B cell (primary cell): ENCODE measurements around the gene PRICKLE2. TPM values are rescaled to one million over a fixed set of nuclear protein-coding genes. Genes with fewer than 3 reads are reported as not detected.

Source experiments
- ATAC-seq: fragments of 200-7000 bp; cut with Tn5 transposase; one replicate; pipeline ENCODE4 v1.10.0; 2021; ENCODE audit warnings: low read depth, mild to moderate bottlenecking, moderate number of reproducible peaks, moderate library complexity
- CTCF ChIA-PET: fragments of 350-600 bp; sonication (Branson Sonifier 250); formaldehyde crosslinking; loops from one replicate; lab custom pipeline; 2021; ENCODE audit warnings: antibody characterized with exemption, inconsistent platforms; lab: Charles Lee
- POLR2A ChIA-PET: fragments of 350-600 bp; sonication (Branson Sonifier 250); formaldehyde crosslinking; loops from one replicate; lab custom pipeline; 2021; ENCODE audit warnings: antibody characterized with exemption; lab: Charles Lee
- DNase-seq: peaks from one replicate; pipeline ENCODE4 v3.0.0; 2013
- H2AFZ ChIP-seq: 2 replicates; pipeline ENCODE4 v1.6.1; 2012; ENCODE audit warnings: mild to moderate bottlenecking, low read depth, low read length; ENCODE audit not compliant: insufficient read depth, poor library complexity, severe bottlenecking
- H3K27ac ChIP-seq, 2 donors: 1 replicate in 1 of 2; 2 replicates in 1 of 2; pipeline ENCODE4 v1.5.1; 2012 to 2013; ENCODE audit warnings: low read length in 2 of 2, mild to moderate bottlenecking in 2 of 2, moderate library complexity in 1 of 2
- H3K27me3 ChIP-seq, 4 experiments: fragments of 200-600 bp in 1 of 4; sonication (generic) in 1 of 4; replicated peaks in 1 of 4; 1 replicate in 2 of 4; 2 replicates in 2 of 4; pipeline versions ENCODE4 v1.6.1 to v1.7.0; 2013 to 2016; ENCODE audit warnings: low read length in 3 of 4, mild to moderate bottlenecking in 2 of 4, mixed read lengths in 1 of 4, moderate library complexity in 1 of 4; ENCODE audit not compliant: insufficient read depth in 4 of 4, control insufficient read depth in 3 of 4; ENCODE audit errors: control extremely low read depth in 1 of 4
- H3K36me3 ChIP-seq, 2 experiments: replicated peaks in 1 of 2; 1 replicate in 1 of 2; 2 replicates in 1 of 2; pipeline versions ENCODE4 v1.6.1 to v1.7.1; 2013; ENCODE audit warnings: low read length in 1 of 2; ENCODE audit not compliant: insufficient read depth in 2 of 2, control insufficient read depth in 1 of 2; ENCODE audit errors: control extremely low read depth in 1 of 2, extremely low read depth in 1 of 2
- H3K4me1 ChIP-seq, 2 donors: fragments of 200-600 bp in 1 of 2; sonication (generic) in 1 of 2; 1 replicate in 1 of 2; 2 replicates in 1 of 2; pipeline versions ENCODE4 v1.5.1 to v1.6.1; 2013 to 2017; ENCODE audit warnings: low read length in 2 of 2; ENCODE audit not compliant: control insufficient read depth in 2 of 2, insufficient read depth in 2 of 2
- H3K4me2 ChIP-seq: replicated peaks from 2 replicates; pipeline ENCODE3; 2012; ENCODE audit warnings: mild to moderate bottlenecking, low read depth, low read length; ENCODE audit not compliant: poor library complexity, severe bottlenecking
- H3K4me3 ChIP-seq, 5 experiments: fragments of 200-600 bp in 1 of 5; sonication (generic) in 1 of 5; 1 replicate in 3 of 5; 2 replicates in 2 of 5; pipeline versions ENCODE4 v1.5.1 to v1.7.0; 2011 to 2016; ENCODE audit warnings: low read length in 4 of 5, mild to moderate bottlenecking in 4 of 5, low read depth in 2 of 5, control low read depth in 1 of 5, moderate library complexity in 1 of 5; ENCODE audit not compliant: insufficient read depth in 1 of 5; ENCODE audit errors: control extremely low read depth in 1 of 5, extremely low read depth in 1 of 5
- H3K79me2 ChIP-seq: fragments of 200-600 bp; sonication (generic); one replicate; pipeline ENCODE4 v1.6.0; 2016; ENCODE audit warnings: low read length; ENCODE audit not compliant: control insufficient read depth, insufficient read depth
- H3K9ac ChIP-seq: fragments of 200-600 bp; sonication (generic); 2 replicates; pipeline ENCODE4 v1.6.1; 2017; ENCODE audit warnings: mild to moderate bottlenecking, low read length, moderate library complexity
- H3K9me3 ChIP-seq, 3 donors: one replicate each; pipeline versions ENCODE4 v1.6.1 to v1.7.1; 2013; ENCODE audit warnings: low read length in 2 of 3; ENCODE audit not compliant: control insufficient read depth in 2 of 3, insufficient read depth in 1 of 3; ENCODE audit errors: control extremely low read depth in 1 of 3
- H4K20me1 ChIP-seq: 2 replicates; pipeline ENCODE4 v1.6.0; 2012; ENCODE audit warnings: mild to moderate bottlenecking, low read length; ENCODE audit not compliant: insufficient read depth, control insufficient read depth, poor library complexity, severe bottlenecking
- H3K27ac Mint-ChIP-seq: one replicate; pipeline ENCODE4 v1.8.0; 2021; ENCODE audit warnings: mixed read lengths
- H3K27me3 Mint-ChIP-seq: one replicate; pipeline ENCODE4 v1.8.0; 2021; ENCODE audit warnings: mixed read lengths
- H3K4me1 Mint-ChIP-seq: one replicate; pipeline ENCODE4 v1.8.0; 2021; ENCODE audit warnings: mixed read lengths
- H3K4me3 Mint-ChIP-seq: one replicate; pipeline ENCODE4 v1.8.0; 2021; ENCODE audit warnings: mixed read lengths
- H3K9me3 Mint-ChIP-seq: one replicate; pipeline ENCODE4 v1.8.0; 2022; ENCODE audit warnings: mixed read lengths; ENCODE audit not compliant: insufficient read depth
- EZH2 ChIP-seq: IDR thresholded peaks from 2 replicates; pipeline ENCODE4 v1.6.1; 2012; ENCODE audit warnings: borderline replicate concordance, low read depth, mild to moderate bottlenecking, moderate library complexity, low read length; ENCODE audit not compliant: insufficient read depth, poor library complexity, severe bottlenecking
- WGBS: methylation state at CpG from one replicate; pipeline ENCODE4 v1.1.5; 2013; ENCODE audit warnings: missing lambda C conversion rate; ENCODE audit not compliant: insufficient coverage; 5-methylcytosine and 5-hydroxymethylcytosine counted together
- intact Hi-C: fragments of 100-400 bp; cut with micrococcal nuclease; formaldehyde crosslinking; loops from one replicate; pipeline ENCODE4 v1.10.0; 2022
- polyA plus RNA-seq: library from polyadenylated mRNA; depleted of rRNA; stranded (reverse); fragments of >200 nt; gene quantifications from 2 replicates; pipeline ENCODE4 v1.2.3, GENCODE V29; 2012
- total RNA-seq, 2 donors: library from RNA; stranded (reverse); fragments of 120-200 nt in 1 of 2; gene quantifications; 1 replicate in 1 of 2; 2 replicates in 1 of 2; pipeline versions ENCODE4 v1.2.3 to v1.2.4, GENCODE V29; 2013 to 2022
- TF ChIP-seq, protein P1 (sequence below): fragments of 200-600 bp; IDR thresholded peaks from one replicate; pipeline ENCODE4 v1.8.0; 2022; ENCODE audit warnings: antibody characterized with exemption, mild to moderate bottlenecking

The PRICKLE2 gene
- total and polyA plus RNA-seq, 2 donors (not counting 1 experiment from before 2014, with no cell fraction given), result 0.30 to 1.4 TPM

DNA sequence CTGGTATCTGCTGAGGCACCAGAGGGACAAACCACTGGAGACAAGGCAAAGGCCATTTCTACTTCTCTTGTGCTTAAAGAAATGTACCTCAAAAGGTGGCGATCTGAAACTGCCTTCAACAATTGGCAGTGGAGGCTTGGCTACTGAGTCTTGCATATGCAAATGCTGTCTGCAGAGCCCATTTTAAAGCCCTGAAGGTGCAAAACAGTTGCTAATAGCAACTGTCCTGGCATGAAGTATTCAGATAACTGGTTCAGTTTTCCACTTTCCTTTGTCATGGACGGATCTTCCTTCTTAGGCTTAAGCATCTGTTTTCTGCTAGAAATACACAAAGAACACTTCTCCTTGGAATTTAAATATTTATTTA lies 130.6 kb downstream of the PRICKLE2 start:
- H3K4me1 Mint-ChIP-seq, result no peaks in the 10 kb centered on the region
- H3K9ac ChIP-seq, result no peak overlapping the region
- no peaks in the 10 kb centered on the region for H3K27me3 ChIP-seq
- H3K27ac Mint-ChIP-seq, result no peak overlapping the region
- no peak overlapping the region for H3K27ac ChIP-seq
- H3K4me3 ChIP-seq, result no peak overlapping the region
- TF ChIP-seq, protein P1, sequence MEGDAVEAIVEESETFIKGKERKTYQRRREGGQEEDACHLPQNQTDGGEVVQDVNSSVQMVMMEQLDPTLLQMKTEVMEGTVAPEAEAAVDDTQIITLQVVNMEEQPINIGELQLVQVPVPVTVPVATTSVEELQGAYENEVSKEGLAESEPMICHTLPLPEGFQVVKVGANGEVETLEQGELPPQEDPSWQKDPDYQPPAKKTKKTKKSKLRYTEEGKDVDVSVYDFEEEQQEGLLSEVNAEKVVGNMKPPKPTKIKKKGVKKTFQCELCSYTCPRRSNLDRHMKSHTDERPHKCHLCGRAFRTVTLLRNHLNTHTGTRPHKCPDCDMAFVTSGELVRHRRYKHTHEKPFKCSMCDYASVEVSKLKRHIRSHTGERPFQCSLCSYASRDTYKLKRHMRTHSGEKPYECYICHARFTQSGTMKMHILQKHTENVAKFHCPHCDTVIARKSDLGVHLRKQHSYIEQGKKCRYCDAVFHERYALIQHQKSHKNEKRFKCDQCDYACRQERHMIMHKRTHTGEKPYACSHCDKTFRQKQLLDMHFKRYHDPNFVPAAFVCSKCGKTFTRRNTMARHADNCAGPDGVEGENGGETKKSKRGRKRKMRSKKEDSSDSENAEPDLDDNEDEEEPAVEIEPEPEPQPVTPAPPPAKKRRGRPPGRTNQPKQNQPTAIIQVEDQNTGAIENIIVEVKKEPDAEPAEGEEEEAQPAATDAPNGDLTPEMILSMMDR, result no peak
- no peak for TF ChIP-seq EZH2
- H3K4me1 ChIP-seq, result no peaks in the 10 kb centered on the region
- H4K20me1 ChIP-seq, result no peaks in the 10 kb centered on the region
- DNase-seq (no peak), ATAC-seq (no peak)
- H3K9me3 Mint-ChIP-seq, result no peaks in the 10 kb centered on the region
- ChIA-PET CTCF (no interaction called here), POLR2A (no interaction called here)
- no peak overlapping the region for H2AFZ ChIP-seq
- H3K27me3 Mint-ChIP-seq, result peaks cover 3% of the 10 kb centered on the region
- intact Hi-C loops, result no loop called here
- no peak overlapping the region for H3K4me3 Mint-ChIP-seq
- no peaks in the 10 kb centered on the region for H3K36me3 ChIP-seq
- no peak overlapping the region for H3K4me2 ChIP-seq
- WGBS, result 91% methylated on average over 1 of the region's 2 CpGs
- H3K9me3 ChIP-seq, result peaks cover 0 to 2% (median 0%) of the 10 kb centered on the region in 3 donors
- H3K79me2 ChIP-seq, result no peaks in the 10 kb centered on the region

DNA sequence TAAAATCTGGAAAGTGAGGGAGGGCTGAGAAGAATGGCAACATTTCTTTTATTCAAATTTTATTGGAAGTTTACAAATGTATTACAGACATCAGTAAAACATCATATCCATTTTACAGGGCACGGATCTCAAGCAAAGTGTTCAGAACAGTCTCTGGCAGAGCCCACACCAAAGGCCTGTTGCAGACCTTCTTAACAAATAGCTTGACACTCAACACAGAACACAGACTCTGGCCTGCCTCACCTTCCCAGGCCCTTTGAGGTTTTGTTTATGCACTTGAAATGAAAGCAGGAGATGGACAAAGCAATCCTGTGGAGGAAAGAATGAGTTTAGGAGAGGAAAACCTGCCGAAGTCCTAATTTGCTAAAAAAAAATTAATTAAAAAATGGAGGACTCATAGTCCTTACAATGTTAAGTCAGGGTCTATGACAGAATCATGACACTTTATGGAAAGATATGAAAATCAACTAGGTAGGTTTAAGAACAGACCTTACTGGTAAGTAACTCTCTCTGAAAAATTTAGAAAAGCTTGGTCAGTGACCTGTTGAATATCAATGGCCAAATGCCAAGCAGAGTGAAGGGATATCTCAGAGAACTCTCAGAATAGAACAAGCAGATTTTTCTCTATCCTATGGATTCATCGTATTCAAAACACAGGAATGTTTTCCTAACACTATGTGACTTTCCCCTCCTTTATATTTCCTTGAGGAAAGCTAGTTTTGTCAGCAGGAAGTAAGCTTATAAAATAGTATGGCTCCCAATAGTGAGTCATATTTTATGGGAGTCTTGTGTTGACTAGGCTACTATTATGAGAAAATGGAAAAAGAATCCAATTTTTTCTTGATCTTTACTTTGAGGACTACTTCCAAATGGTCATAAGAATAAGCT lies 131.2 kb downstream of the PRICKLE2 start:
- no peaks in the 10 kb centered on the region for H3K36me3 ChIP-seq
- peaks cover 3% of the 10 kb centered on the region for H3K27me3 Mint-ChIP-seq
- no peaks in the 10 kb centered on the region for H3K27me3 ChIP-seq
- H3K4me1 ChIP-seq, result no peaks in the 10 kb centered on the region
- DNase-seq (no peak), ATAC-seq (no peak)
- TF ChIP-seq, protein P1, result no peak
- no peak for TF ChIP-seq EZH2
- H3K27ac ChIP-seq, result no peak overlapping the region
- H3K27ac Mint-ChIP-seq, result no peak overlapping the region
- H3K4me1 Mint-ChIP-seq, result no peaks in the 10 kb centered on the region
- intact Hi-C loops, result no loop called here
- peaks cover 0 to under 1% (median 0%) of the 10 kb centered on the region in 3 donors for H3K9me3 ChIP-seq
- H3K4me3 ChIP-seq, result no peak overlapping the region
- no peak overlapping the region for H3K4me2 ChIP-seq
- no peak overlapping the region for H3K4me3 Mint-ChIP-seq
- 80% methylated on average over 1 of the region's 3 CpGs for WGBS
- no peak overlapping the region for H2AFZ ChIP-seq
- ChIA-PET POLR2A (no interaction called here), CTCF (no interaction called here)
- H3K9me3 Mint-ChIP-seq, result no peaks in the 10 kb centered on the region
- H3K9ac ChIP-seq, result no peak overlapping the region
- no peaks in the 10 kb centered on the region for H3K79me2 ChIP-seq
- no peaks in the 10 kb centered on the region for H4K20me1 ChIP-seq
